ENCODE measurements around the gene ACSL5. TPM values are rescaled to one million over a fixed set of nuclear protein-coding genes. Genes with fewer than 3 reads are reported as not detected.

The ACSL5 gene
- total and polyA plus RNA-seq, 2 donors (not counting 3 experiments of a cell fraction or from before 2014, with no cell fraction given) = 1.5 to 2.1 TPM

GRCh38 chr10:112359606-112360307, 14.2 kb upstream of the ACSL5 start:
- DNase-seq (ENCODE audit: low read depth, low spot score) (no peak), FAIRE-seq (no peak)
- Histone ChIP-seq H3K27me3 (ENCODE audit: control insufficient read depth in 2 of 2, insufficient read depth in 2 of 2, low read length in 2 of 2) (no peaks in the 10 kb centered on the region), H3K9me1 (replicated peaks; ENCODE audit: control insufficient read depth, extremely low read depth, insufficient read depth, low read length) (no peaks in the 10 kb centered on the region), H3K79me2 (ENCODE audit: control insufficient read depth, insufficient read depth, low read length) (no peaks in the 10 kb centered on the region), H4K20me1 (replicated peaks; ENCODE audit: control insufficient read depth, extremely low read depth, insufficient read depth, low read length) (no peaks in the 10 kb centered on the region), H3K4me1 (ENCODE audit: control insufficient read depth, extremely low read depth, insufficient read depth, low read length) (peaks cover 28% of the 10 kb centered on the region), H3K4me3 (replicated peaks in 1 of 3; ENCODE audit: insufficient read depth in 1 of 3, low read depth in 1 of 3, low read length in 3 of 3) (no peak overlapping the region), H3K4me2 (ENCODE audit: insufficient read depth, low read length) (no peak overlapping the region), H2AFZ (ENCODE audit: low read depth, low read length) (no peak overlapping the region), H3K9ac (replicated peaks; ENCODE audit: extremely low read depth, insufficient read depth, low read length) (no peak overlapping the region), H3K27ac (ENCODE audit: insufficient read depth, low read depth, low read length) (no peak overlapping the region), H3K36me3 (ENCODE audit: control insufficient read depth in 2 of 2, extremely low read depth in 1 of 2, insufficient read depth in 2 of 2, low read length in 2 of 2) (no peaks in the 10 kb centered on the region), H3K9me3 (replicated peaks; ENCODE audit: control insufficient read depth, insufficient read depth, low read length) (no peaks in the 10 kb centered on the region)
- ChIA-PET POLR2A (interaction anchor here (0.6 kb wide), 1 partner anchor 37 kb away, joined by 4 read pairs; no protein-coding TSS in a partner anchor), CTCF (interaction anchor here (0.8 to 1.4 kb wide), 5 partner anchors 9 to 223 kb away, joined by 3 to 6 read pairs (median 6); no protein-coding TSS in a partner anchor)
- dilution Hi-C loops (cut with MboI; ENCODE audit: extremely low pct_ligation_motif_present, low sequenced_read_pairs) (no loop called here), intact Hi-C loops (cut with micrococcal nuclease) (no loop called here)
- TF ChIP-seq FOS (IDR thresholded peaks at IDR 0.05; ENCODE audit: borderline replicate concordance, insufficient read depth, low read length) (no peak), POLR2A (IDR thresholded peaks at IDR 0.05; ENCODE audit: low read depth, low read length) (no peak), JUN (IDR thresholded peaks at IDR 0.05; ENCODE audit: borderline replicate concordance, insufficient read depth, insufficient read length, low read depth) (no peak), EZH2 (IDR thresholded peaks at IDR 0.05; ENCODE audit: borderline replicate concordance, low read depth, low read length, severe bottlenecking) (no peak), GATA2 (IDR thresholded peaks at IDR 0.05; ENCODE audit: insufficient read depth, insufficient read length, low read depth, low read length) (no peak), MAX (IDR thresholded peaks at IDR 0.05; ENCODE audit: insufficient read depth, insufficient read length) (no peak), CTCF (IDR thresholded peaks at IDR 0.05; ENCODE audit: extremely low read depth in 1 of 2, insufficient read depth in 1 of 2, low read depth in 1 of 2, low read length in 2 of 2) (no peak), POLR2AphosphoS5 (IDR thresholded peaks at IDR 0.05; ENCODE audit: insufficient read depth, low read depth, low read length) (no peak), MYC (IDR thresholded peaks at IDR 0.05; ENCODE audit: low read depth, low read length) (no peak)
- no TSS peak for BruUV-seq (replicated peaks)

All from endothelial cell of umbilical vein (primary cell).